Fibroblast of upper back skin (primary cell): Measurements from ENCODE around the gene FNIP1.
"Not testable (repeated sequence)": the region's sequence is repeated elsewhere in the genome, so short reads cannot be mapped to it uniquely, and the experiment has no call there.

Experiments
- DNase-seq: peaks from one replicate; pipeline ENCODE4 v3.0.0-alpha.2; 2013

The FNIP1 gene

GRCh38 chr5:131605086-131605485 is 191.7 kb downstream of the FNIP1 start:
- no peak for DNase-seq

- DNase-seq: no peak
Observed at GRCh38 chr5:131595088-131596033, 201.5 kb downstream of the FNIP1 start.

- no peak for DNase-seq
Observed at GRCh38 chr5:131593921-131594320, 202.9 kb downstream of the FNIP1 start.

GRCh38 chr5:131593436-131593835 is 203.4 kb downstream of the FNIP1 start:
- not testable (repeated sequence) for DNase-seq
